BLaER1 (cell line): ENCODE data around the gene F3.

Source experiments
- H3K27ac ChIP-seq: shearing (Covaris generic); formaldehyde crosslinking; 2 replicates; pipeline ENCODE4 v1.8.1; 2022
- H3K27me3 ChIP-seq: shearing (Covaris generic); formaldehyde crosslinking; 2 replicates; pipeline ENCODE4 v1.8.1; 2022
- H3K36me3 ChIP-seq: shearing (Covaris generic); formaldehyde crosslinking; 2 replicates; pipeline ENCODE4 v1.8.1; 2022
- H3K4me1 ChIP-seq: shearing (Covaris generic); formaldehyde crosslinking; 2 replicates; pipeline ENCODE4 v1.8.1; 2022
- H3K4me2 ChIP-seq: shearing (Covaris generic); formaldehyde crosslinking; 2 replicates; pipeline ENCODE4 v1.8.1; 2022
- H3K4me3 ChIP-seq: shearing (Covaris generic); formaldehyde crosslinking; 2 replicates; pipeline ENCODE4 v1.8.1; 2022
- H3K9ac ChIP-seq: shearing (Covaris generic); formaldehyde crosslinking; 2 replicates; pipeline ENCODE4 v1.8.1; 2022
- H3K9me3 ChIP-seq: shearing (Covaris generic); formaldehyde crosslinking; 2 replicates; pipeline ENCODE4 v1.8.1; 2022
- H4K20me1 ChIP-seq: shearing (Covaris generic); formaldehyde crosslinking; 2 replicates; pipeline ENCODE4 v1.8.1; 2022
- Cebpa-rat ChIP-seq: shearing (Covaris generic); IDR thresholded peaks from 2 replicates; pipeline ENCODE4 v1.8.1; 2022

Gene F3

DNA sequence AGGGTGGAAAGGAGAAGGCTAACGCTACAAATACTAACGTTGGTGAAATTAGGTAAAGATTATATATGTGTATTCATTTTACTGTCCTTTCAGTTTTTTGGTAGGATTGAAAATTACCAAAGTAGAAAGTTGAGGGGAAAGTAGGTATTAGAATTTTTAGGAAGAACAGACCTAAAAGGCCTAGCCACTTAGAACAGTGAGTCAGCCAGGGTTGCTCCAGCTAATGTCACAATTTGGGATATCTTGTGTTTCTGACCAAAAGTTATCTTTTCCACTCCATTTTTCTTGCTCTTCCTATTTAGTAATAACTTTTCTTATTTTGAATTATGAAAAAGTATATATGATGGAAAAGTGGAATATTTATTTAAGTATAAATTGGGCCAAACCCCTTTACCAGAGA, 40.1 kb downstream of the F3 start:
- Histone ChIP-seq H3K4me1 (no peaks in the 10 kb centered on the region), H3K36me3 (peaks cover 46% of the 10 kb centered on the region), H3K4me3 (no peak overlapping the region), H3K27me3 (no peaks in the 10 kb centered on the region), H3K4me2 (no peak overlapping the region), H3K9ac (no peak overlapping the region), H4K20me1 (no peaks in the 10 kb centered on the region), H3K9me3 (no peaks in the 10 kb centered on the region), H3K27ac (no peak overlapping the region)
- no peak for TF ChIP-seq Cebpa-rat

DNA sequence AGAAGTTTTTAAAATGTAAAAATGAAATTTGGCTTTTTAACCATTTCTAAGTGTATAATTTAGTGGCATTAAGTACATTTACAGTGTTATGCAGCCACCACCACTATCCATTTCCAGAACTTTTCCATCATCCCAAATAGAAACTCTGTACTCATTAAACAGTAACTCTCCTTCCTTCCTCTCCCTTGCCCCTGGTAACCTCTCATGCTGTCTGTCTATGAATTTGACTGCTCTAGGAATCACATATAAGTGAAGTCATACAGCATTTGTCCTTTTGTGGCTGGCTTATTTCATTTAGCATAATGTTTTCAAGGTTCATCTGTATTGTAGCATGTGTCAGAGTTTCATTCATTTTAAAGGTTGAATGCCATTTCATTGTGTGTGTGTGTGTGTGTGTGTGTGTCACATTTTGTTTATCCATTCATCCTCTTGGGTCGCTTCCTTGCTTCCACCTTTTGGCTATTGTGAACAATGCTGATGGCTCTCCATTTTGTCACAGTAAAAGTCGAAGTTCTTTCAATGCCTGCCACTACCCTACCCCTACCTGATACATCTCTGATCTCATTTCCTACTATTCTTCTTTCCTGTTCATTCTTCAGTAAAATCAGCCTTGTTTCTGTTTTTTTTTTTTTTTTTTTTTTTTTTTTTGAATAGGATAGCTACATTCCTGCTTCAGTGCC, 45.3 kb downstream of the F3 start:
- H3K27me3 ChIP-seq = no peaks in the 10 kb centered on the region
- H3K4me3 ChIP-seq = no peak overlapping the region
- no peak for TF ChIP-seq Cebpa-rat
- H3K4me2 ChIP-seq = no peak overlapping the region
- no peaks in the 10 kb centered on the region for H4K20me1 ChIP-seq
- no peaks in the 10 kb centered on the region for H3K9me3 ChIP-seq
- peaks cover 29% of the 10 kb centered on the region for H3K36me3 ChIP-seq
- no peak overlapping the region for H3K27ac ChIP-seq
- H3K9ac ChIP-seq = no peak overlapping the region
- no peaks in the 10 kb centered on the region for H3K4me1 ChIP-seq

DNA sequence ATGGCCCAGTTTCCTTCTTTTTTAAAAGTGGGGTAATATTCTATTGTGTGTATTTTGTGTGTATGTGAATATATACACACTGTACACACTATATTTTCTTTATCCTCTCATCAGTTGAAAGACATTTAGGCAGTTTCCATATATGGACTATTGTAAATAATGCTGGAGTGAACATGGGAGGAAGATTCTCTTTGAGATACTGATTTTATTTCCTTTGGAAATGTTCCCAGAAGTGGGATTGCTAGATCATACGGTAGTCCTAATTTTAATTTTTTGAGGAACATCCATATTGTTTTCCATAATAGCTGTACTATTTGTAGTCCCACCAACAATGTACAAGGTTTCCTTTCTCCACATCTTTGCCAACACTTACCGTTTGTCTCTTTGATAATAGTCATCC, 51.0 kb downstream of the F3 start:
- Histone ChIP-seq H3K4me3 (no peak overlapping the region), H3K27me3 (no peaks in the 10 kb centered on the region), H3K36me3 (peaks cover 17% of the 10 kb centered on the region), H3K4me1 (no peaks in the 10 kb centered on the region), H3K4me2 (no peak overlapping the region), H3K9ac (no peak overlapping the region), H3K27ac (no peak overlapping the region), H3K9me3 (no peaks in the 10 kb centered on the region), H4K20me1 (no peaks in the 10 kb centered on the region)
- TF ChIP-seq Cebpa-rat = no peak

DNA sequence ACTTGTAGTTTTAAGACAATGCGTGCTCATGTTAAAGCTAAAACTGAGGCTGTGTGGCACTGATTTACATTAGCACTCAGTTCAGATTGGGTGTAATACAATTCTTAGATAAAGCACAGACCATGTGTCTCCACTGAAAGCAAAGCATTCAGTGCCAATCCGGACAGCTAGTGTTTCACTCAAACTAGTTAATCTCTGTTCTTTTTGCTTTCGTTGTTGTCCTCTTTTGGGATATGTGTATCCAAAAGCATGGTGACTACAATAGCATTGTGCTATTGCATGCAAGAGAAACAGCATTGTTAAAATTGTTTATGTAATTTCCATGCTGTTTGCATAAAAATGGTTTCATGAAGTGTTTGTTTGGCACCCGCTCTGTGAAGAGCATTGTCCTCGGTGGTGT, 54.6 kb downstream of the F3 start:
- no peaks in the 10 kb centered on the region for H4K20me1 ChIP-seq
- peaks cover 25% of the 10 kb centered on the region for H3K36me3 ChIP-seq
- no peak for TF ChIP-seq Cebpa-rat
- H3K9me3 ChIP-seq = no peaks in the 10 kb centered on the region
- no peak overlapping the region for H3K27ac ChIP-seq
- no peaks in the 10 kb centered on the region for H3K27me3 ChIP-seq
- H3K4me3 ChIP-seq = no peak overlapping the region
- H3K9ac ChIP-seq = no peak overlapping the region
- no peaks in the 10 kb centered on the region for H3K4me1 ChIP-seq
- no peak overlapping the region for H3K4me2 ChIP-seq

DNA sequence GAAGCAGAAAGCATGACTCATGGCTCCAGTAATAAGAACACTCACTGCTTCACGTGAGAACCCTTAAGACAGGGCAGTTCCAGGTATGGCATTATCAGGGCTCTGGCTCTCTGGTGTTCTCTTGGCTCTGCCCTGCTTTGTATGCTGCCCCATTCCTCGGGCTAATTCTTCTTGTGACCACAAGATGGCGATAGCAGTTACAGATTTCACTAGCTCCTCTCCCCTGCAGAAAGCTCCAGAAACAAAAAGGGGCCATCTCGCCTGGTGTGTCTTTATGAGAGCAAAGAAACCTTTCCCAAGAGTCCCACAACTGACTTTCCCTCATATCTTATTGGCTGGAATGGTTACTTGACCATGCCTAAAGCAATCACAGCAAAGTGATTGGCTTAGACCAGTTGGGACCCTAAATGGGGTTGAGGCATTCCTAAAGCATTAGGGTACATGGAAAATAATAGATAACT, 60.1 kb downstream of the F3 start:
- no peak overlapping the region for H3K4me3 ChIP-seq
- H3K9ac ChIP-seq = no peak overlapping the region
- no peak for TF ChIP-seq Cebpa-rat
- no peaks in the 10 kb centered on the region for H3K9me3 ChIP-seq
- H3K4me1 ChIP-seq = no peaks in the 10 kb centered on the region
- H3K27ac ChIP-seq = no peak overlapping the region
- no peaks in the 10 kb centered on the region for H3K27me3 ChIP-seq
- H3K36me3 ChIP-seq = peaks cover 25% of the 10 kb centered on the region
- H3K4me2 ChIP-seq = no peak overlapping the region
- no peaks in the 10 kb centered on the region for H4K20me1 ChIP-seq

DNA sequence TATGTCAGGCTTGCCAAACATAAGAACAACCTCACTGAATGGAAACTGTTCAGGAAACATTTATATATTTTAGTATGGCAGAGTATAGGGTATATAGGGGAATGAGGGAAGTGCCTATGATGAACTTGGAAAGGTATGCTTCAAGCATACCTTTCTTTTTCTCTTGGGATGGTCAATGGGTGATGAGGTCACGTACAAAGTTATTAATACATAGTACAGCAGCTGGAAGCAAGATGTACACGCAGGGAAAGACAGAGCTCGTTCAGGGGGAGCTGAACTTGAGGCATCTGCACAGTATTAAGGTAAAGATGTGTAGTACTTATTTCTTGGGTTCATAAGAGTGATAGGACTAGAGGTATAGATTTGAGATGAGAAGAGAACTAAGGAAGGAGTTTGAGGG, 61.9 kb downstream of the F3 start:
- Histone ChIP-seq H3K27me3 (no peaks in the 10 kb centered on the region), H3K4me1 (no peaks in the 10 kb centered on the region), H3K27ac (no peak overlapping the region), H3K36me3 (peaks cover 31% of the 10 kb centered on the region), H3K9me3 (no peaks in the 10 kb centered on the region), H3K4me3 (no peak overlapping the region), H4K20me1 (no peaks in the 10 kb centered on the region), H3K9ac (no peak overlapping the region), H3K4me2 (no peak overlapping the region)
- no peak for TF ChIP-seq Cebpa-rat
